Muscle of leg (tissue), 11 donors: ENCODE results near the gene GALNT1. TPM values are rescaled to one million over a fixed set of nuclear protein-coding genes. Genes with fewer than 3 reads are reported as not detected.

Experiments used
- DNase-seq: peaks from one replicate; pipeline ENCODE4 v3.0.0; 2013
- H3K27ac ChIP-seq: one replicate; pipeline ENCODE4 v1.5.1; 2013; ENCODE audit warnings: mild to moderate bottlenecking, low read length, control low read depth
- H3K27me3 ChIP-seq: one replicate; pipeline ENCODE4 v1.6.1; 2013; ENCODE audit warnings: low read length; ENCODE audit not compliant: control insufficient read depth, insufficient read depth
- H3K36me3 ChIP-seq: one replicate; pipeline ENCODE4 v1.6.1; 2013; ENCODE audit warnings: low read length; ENCODE audit not compliant: control insufficient read depth, insufficient read depth
- H3K4me1 ChIP-seq: one replicate; pipeline ENCODE4 v1.6.1; 2013; ENCODE audit warnings: low read length; ENCODE audit not compliant: control insufficient read depth, insufficient read depth
- H3K4me3 ChIP-seq: one replicate; pipeline ENCODE4 v1.5.1; 2013; ENCODE audit warnings: low read length, control low read depth
- H3K9me3 ChIP-seq: replicated peaks from 2 replicates; pipeline ENCODE4 v1.6.1; 2013; ENCODE audit warnings: low read depth, low read length; ENCODE audit not compliant: control insufficient read depth
- WGBS: methylation state at CpG from one replicate; pipeline ENCODE4 v1.1.5; 2013; ENCODE audit warnings: missing lambda C conversion rate; ENCODE audit not compliant: insufficient coverage; 5-methylcytosine and 5-hydroxymethylcytosine counted together
- polyA plus RNA-seq, 8 donors: library from polyadenylated mRNA; unstranded; fragments of 120-200 nt; gene quantifications; one replicate each; pipeline versions ENCODE4 v1.2.1 to v1.2.3, GENCODE V29; 2013; ENCODE audit warnings: inconsistent platforms in 1 of 8, low replicate concordance in 1 of 8; ENCODE audit not compliant: insufficient read length in 8 of 8, insufficient read depth in 1 of 8
- total RNA-seq: library from RNA; stranded (reverse); fragments of 120-200 nt; gene quantifications from one replicate; pipeline ENCODE4 v1.2.4, GENCODE V29; 2013

The GALNT1 gene
- total and polyA plus RNA-seq, 9 donors: 61.7 to 96.6 (median 77.2) TPM

DNA sequence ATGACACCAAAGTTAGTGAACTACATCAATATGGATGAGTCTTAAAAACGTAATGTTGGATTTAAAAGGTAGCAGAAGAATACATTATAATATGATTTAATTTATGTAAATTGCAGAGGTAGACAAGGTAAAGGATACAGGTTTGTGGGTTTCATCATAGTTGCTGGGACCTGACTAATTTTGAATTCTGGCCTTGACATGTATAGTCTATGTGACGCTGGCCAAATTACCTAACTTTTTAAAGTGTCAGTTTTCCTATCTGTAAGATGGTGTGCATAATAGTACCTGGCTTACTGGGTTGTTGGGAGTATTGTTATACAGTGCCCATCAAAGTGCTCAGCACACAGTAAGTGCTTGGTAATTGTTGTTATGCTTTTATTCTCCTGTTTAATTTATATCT, 34.5 kb downstream of the GALNT1 start:
- no peak overlapping the region for H3K27ac ChIP-seq
- WGBS: no CpG with 5 or more reads among the region's 2 CpGs
- no peak for DNase-seq
- H3K9me3 ChIP-seq: no peaks in the 10 kb centered on the region
- H3K4me1 ChIP-seq: peaks cover 8% of the 10 kb centered on the region
- no peak overlapping the region for H3K4me3 ChIP-seq
- no peaks in the 10 kb centered on the region for H3K36me3 ChIP-seq
- no peaks in the 10 kb centered on the region for H3K27me3 ChIP-seq

DNA sequence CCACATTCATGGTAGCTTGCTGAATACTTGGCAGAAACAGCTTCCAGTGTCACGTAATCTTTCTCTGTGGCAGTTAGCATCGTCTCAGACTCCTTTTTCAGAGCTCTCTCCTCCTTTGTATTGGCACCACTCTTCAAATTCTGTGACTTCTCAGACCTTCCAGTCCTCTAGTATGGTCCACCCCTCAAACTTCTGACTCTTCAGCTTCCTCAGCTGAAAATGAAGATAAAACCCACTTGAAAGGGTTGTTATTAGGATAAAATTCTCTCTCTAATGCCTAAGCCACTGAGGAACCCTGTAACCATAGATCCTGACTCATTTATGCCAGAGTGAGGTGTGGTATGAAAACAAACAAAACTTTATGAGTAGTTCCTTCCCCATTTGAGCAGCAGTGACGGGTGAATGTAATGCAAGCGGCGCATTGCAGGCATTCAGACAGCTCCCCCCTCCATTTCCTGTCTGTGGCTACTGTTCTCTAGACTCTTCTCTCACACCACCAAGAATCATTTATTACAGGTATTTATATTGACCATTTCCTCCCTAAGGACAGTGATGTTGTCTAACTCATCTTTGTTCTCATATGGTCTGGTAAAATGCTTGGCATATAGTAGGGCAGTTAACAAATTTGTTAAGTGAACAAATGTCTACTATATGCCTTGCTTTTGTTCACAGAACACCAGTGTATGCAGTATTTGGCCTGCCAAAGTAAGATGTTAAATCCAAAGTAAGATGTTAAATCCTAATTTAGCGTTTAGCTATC, 35.3 kb downstream of the GALNT1 start:
- no peak overlapping the region for H3K4me3 ChIP-seq
- peak; percentile 65 for DNase-seq
- no peak overlapping the region for H3K27ac ChIP-seq
- H3K4me1 ChIP-seq: peaks cover 7% of the 10 kb centered on the region
- no peaks in the 10 kb centered on the region for H3K27me3 ChIP-seq
- H3K36me3 ChIP-seq: no peaks in the 10 kb centered on the region
- WGBS: 30% methylated on average over 2 of the region's 6 CpGs
- no peaks in the 10 kb centered on the region for H3K9me3 ChIP-seq

GRCh38 chr18:35617865-35618264, 36.3 kb downstream of the GALNT1 start:
- Histone ChIP-seq H3K4me1 (peaks cover 7% of the 10 kb centered on the region), H3K4me3 (no peak overlapping the region), H3K27me3 (no peaks in the 10 kb centered on the region), H3K36me3 (no peaks in the 10 kb centered on the region), H3K9me3 (no peaks in the 10 kb centered on the region), H3K27ac (no peak overlapping the region)
- WGBS: no CpG with 5 or more reads among the region's 1 CpG
- no peak for DNase-seq

- Histone ChIP-seq H3K9me3 (no peaks in the 10 kb centered on the region), H3K4me1 (peaks cover 7% of the 10 kb centered on the region), H3K36me3 (no peaks in the 10 kb centered on the region), H3K27me3 (no peaks in the 10 kb centered on the region), H3K4me3 (no peak overlapping the region), H3K27ac (no peak overlapping the region)
- DNase-seq: no peak
Measured at GRCh38 chr18:35618289-35618688, 36.7 kb downstream of the GALNT1 start.

DNA sequence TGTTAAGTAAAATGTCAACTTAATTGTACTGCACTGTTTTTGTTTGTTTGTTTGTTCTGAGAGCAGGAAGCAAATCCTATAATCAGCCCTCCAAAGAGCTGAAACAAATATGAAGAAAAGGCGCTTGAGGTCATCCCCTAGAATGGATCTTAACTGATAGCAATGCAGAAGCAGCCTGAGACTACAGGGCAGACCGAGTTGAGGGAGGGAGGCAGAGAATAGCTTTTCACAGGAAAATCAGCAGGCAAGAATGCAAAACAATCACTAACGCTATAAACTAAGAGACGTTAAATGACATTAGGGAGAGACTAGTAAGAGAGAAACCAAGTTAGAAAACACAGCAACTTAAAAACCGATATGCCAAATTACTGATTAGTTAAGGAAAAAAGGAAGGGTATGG, 37.2 kb downstream of the GALNT1 start:
- Histone ChIP-seq H3K4me3 (no peak overlapping the region), H3K36me3 (no peaks in the 10 kb centered on the region), H3K27ac (no peak overlapping the region), H3K27me3 (no peaks in the 10 kb centered on the region), H3K4me1 (peaks cover 7% of the 10 kb centered on the region), H3K9me3 (no peaks in the 10 kb centered on the region)
- peak; percentile 9 for DNase-seq
- no CpG with 5 or more reads among the region's 5 CpGs for WGBS

GRCh38 chr18:35619464-35619863, 37.9 kb downstream of the GALNT1 start:
- H3K36me3 ChIP-seq: no peaks in the 10 kb centered on the region
- H3K4me3 ChIP-seq: no peak overlapping the region
- peaks cover 7% of the 10 kb centered on the region for H3K4me1 ChIP-seq
- peak overlapping the region; percentile 14 for H3K27ac ChIP-seq
- WGBS: no CpG with 5 or more reads among the region's 4 CpGs
- H3K27me3 ChIP-seq: no peaks in the 10 kb centered on the region
- DNase-seq: peak; percentile 83
- H3K9me3 ChIP-seq: no peaks in the 10 kb centered on the region

DNA sequence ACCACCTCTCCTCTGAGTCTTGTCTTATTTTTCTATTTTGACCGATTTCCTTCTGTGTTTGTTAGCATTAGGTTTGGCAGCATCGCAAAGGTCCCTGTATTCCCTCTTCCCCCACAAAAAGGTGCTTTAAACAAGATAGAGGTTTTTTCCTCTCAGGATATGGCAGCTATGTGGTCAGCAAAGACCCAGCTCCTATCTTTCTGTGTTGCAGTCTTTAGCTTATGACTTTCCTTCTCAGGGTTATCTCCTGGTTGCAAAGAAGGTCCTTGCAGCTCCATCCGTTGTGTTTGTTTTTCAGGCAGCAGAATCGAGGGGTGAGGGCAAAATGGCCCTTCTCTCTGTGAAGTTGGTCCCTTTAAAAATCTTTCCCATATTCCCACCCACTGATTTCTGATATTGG, 38.4 kb downstream of the GALNT1 start:
- no peak overlapping the region for H3K4me3 ChIP-seq
- peak overlapping the region; percentile 14 for H3K27ac ChIP-seq
- H3K4me1 ChIP-seq: peaks cover 7% of the 10 kb centered on the region
- WGBS: no CpG with 5 or more reads among the region's 4 CpGs
- H3K27me3 ChIP-seq: no peaks in the 10 kb centered on the region
- H3K9me3 ChIP-seq: peaks cover 1% of the 10 kb centered on the region
- no peaks in the 10 kb centered on the region for H3K36me3 ChIP-seq
- no peak for DNase-seq

DNA sequence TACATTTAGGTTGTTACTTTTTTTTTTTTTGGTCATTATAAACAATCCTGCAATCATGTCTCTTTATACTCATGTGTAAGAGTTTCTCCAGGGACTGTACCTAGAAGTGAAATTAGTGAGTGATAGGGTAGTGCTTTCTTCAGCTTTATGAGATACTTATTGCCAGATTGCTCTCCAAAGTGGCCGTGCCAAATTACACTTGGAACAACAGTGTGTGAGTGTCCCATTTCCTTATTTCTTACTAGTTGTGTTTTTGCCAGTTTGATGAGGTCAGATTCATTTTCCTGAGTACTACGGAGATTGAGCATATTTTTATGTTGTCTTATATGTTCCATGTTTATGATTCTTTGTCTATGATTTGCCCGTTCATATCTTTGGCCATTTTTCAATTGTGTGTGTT, 39.2 kb downstream of the GALNT1 start:
- H3K4me1 ChIP-seq: peaks cover 7% of the 10 kb centered on the region
- H3K36me3 ChIP-seq: no peaks in the 10 kb centered on the region
- no peak overlapping the region for H3K4me3 ChIP-seq
- H3K27me3 ChIP-seq: no peaks in the 10 kb centered on the region
- WGBS: no CpG with 5 or more reads among the region's 3 CpGs
- DNase-seq: peak; percentile 56
- peaks cover 7% of the 10 kb centered on the region for H3K9me3 ChIP-seq
- no peak overlapping the region for H3K27ac ChIP-seq

DNA sequence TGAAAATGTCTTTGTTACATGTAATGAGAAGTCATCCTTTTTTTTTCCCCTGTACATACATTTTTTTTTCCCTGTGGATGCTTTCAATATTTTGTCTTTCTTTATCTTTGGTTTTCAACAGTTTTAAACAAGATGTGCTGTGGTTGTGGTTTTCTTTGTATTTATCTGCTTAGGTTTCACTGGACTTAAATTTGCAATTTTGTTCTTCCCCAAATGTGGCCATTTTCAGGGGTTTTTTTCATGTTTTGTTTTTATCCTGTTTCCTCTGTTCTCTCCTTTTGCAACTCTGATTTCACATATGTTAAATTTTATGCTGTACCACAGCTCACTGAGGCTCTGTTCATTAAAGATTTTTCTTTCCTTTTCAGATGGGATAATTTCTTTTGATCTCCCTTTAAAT, 41.7 kb downstream of the GALNT1 start:
- Histone ChIP-seq H3K4me3 (no peak overlapping the region), H3K4me1 (peaks cover 3% of the 10 kb centered on the region)

GRCh38 chr18:35624146-35624545, 42.6 kb downstream of the GALNT1 start:
- no peak overlapping the region for H3K27ac ChIP-seq
- peaks cover 3% of the 10 kb centered on the region for H3K4me1 ChIP-seq
- H3K36me3 ChIP-seq: no peaks in the 10 kb centered on the region
- no peak for DNase-seq
- H3K4me3 ChIP-seq: no peak overlapping the region
- WGBS: no CpG with 5 or more reads among the region's 1 CpG
- H3K27me3 ChIP-seq: no peaks in the 10 kb centered on the region
- H3K9me3 ChIP-seq: peaks cover 23% of the 10 kb centered on the region

More for the DNA sequence above, 41.7 kb downstream of the GALNT1 start:
- no peak for DNase-seq
- peaks cover 23% of the 10 kb centered on the region for H3K9me3 ChIP-seq
- no peaks in the 10 kb centered on the region for H3K36me3 ChIP-seq
- H3K27me3 ChIP-seq: no peaks in the 10 kb centered on the region
- no peak overlapping the region for H3K27ac ChIP-seq

- no peaks in the 10 kb centered on the region for H3K4me1 ChIP-seq
- H3K27ac ChIP-seq: peak overlapping the region; percentile 52
- peaks cover 23% of the 10 kb centered on the region for H3K9me3 ChIP-seq
- H3K27me3 ChIP-seq: no peaks in the 10 kb centered on the region
- no peak overlapping the region for H3K4me3 ChIP-seq
- 83% methylated on average over 1 of the region's 2 CpGs for WGBS
- no peak for DNase-seq
- no peaks in the 10 kb centered on the region for H3K36me3 ChIP-seq
Measured at GRCh38 chr18:35625232-35625631, 43.7 kb downstream of the GALNT1 start.
